Astrocyte (in vitro differentiated cells and primary cell): ENCODE data around the gene ADAMTS17.

Experiments
- EZH2 ChIP-seq: IDR thresholded peaks from 2 replicates; pipeline ENCODE4 v1.6.1; 2012; ENCODE audit warnings: mild to moderate bottlenecking, low read length, inconsistent platforms; ENCODE audit not compliant: insufficient read depth
- TF ChIP-seq, protein P1 (sequence below): IDR thresholded peaks from 2 replicates; pipeline ENCODE4 v1.5.1; 2011; ENCODE audit warnings: low read depth, mild to moderate bottlenecking, inconsistent platforms, low read length, moderate library complexity; ENCODE audit not compliant: insufficient read depth

DNA sequence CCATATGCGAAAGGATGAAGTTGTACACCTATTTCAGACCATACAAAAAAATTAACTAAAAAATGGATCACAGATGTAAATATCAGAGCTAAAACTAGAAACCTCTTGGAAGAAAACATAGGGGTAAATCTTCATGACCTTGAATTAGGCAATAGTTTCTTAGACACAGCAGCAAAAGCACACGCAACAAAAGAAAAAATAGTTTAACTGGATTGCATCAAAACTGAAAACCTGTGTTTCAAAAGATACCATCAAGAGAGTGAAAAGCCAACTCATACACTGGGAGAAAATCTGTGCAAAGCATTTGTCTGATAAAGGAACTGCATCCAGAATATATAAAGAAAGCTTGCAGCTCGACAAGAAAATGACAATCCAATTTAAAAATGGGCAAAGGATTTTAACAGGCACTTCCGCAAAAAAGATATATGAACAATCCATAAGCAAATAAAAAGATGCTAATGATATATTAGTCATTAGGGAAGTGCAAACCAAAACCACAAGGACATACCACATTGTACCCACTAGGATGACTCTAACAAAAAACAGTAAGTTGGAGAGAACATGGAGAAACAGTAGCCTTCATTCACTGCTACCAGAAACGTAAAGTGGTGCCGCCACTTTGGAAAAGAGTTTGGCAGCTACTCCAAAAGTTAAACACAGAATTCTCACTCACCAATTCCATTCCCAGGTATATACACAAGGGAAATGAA lies 263.1 kb downstream of the ADAMTS17 start:
- TF ChIP-seq, protein P1, sequence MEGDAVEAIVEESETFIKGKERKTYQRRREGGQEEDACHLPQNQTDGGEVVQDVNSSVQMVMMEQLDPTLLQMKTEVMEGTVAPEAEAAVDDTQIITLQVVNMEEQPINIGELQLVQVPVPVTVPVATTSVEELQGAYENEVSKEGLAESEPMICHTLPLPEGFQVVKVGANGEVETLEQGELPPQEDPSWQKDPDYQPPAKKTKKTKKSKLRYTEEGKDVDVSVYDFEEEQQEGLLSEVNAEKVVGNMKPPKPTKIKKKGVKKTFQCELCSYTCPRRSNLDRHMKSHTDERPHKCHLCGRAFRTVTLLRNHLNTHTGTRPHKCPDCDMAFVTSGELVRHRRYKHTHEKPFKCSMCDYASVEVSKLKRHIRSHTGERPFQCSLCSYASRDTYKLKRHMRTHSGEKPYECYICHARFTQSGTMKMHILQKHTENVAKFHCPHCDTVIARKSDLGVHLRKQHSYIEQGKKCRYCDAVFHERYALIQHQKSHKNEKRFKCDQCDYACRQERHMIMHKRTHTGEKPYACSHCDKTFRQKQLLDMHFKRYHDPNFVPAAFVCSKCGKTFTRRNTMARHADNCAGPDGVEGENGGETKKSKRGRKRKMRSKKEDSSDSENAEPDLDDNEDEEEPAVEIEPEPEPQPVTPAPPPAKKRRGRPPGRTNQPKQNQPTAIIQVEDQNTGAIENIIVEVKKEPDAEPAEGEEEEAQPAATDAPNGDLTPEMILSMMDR, result no peak
- TF ChIP-seq EZH2, result no peak
